Type B pancreatic cell (in vitro differentiated cells): ENCODE measurements around the gene RNF8. TPM values are rescaled to one million over a fixed set of nuclear protein-coding genes. Genes with fewer than 3 reads are reported as not detected.

Source experiments
- DNase-seq: peaks from one replicate; pipeline ENCODE4 v3.0.0; 2021; ENCODE audit warnings: mixed read lengths; ENCODE audit not compliant: unreplicated experiment; ENCODE audit errors: extremely low spot score
- H3K27ac Mint-ChIP-seq: 2 replicates; pipeline ENCODE4 v1.8.0; 2021; ENCODE audit warnings: mild to moderate bottlenecking, mixed read lengths
- H3K27me3 Mint-ChIP-seq: 2 replicates; pipeline ENCODE4 v1.8.0; 2021; ENCODE audit warnings: mixed read lengths
- H3K36me3 Mint-ChIP-seq: 2 replicates; pipeline ENCODE4 v1.8.0; 2021; ENCODE audit warnings: mixed read lengths
- H3K4me1 Mint-ChIP-seq: one replicate; pipeline ENCODE4 v1.8.0; 2021; ENCODE audit warnings: mixed read lengths; ENCODE audit not compliant: unreplicated experiment
- H3K4me3 Mint-ChIP-seq: 2 replicates; pipeline ENCODE4 v1.8.0; 2021; ENCODE audit warnings: mild to moderate bottlenecking, mixed read lengths
- H3K9me3 Mint-ChIP-seq: 2 replicates; pipeline ENCODE4 v1.8.0; 2021; ENCODE audit warnings: mixed read lengths
- CTCF ChIP-seq: fragments of 200-600 bp; sonication (generic); conservative IDR thresholded peaks from 2 replicates; pipeline ENCODE4 v1.5.0; 2021; ENCODE audit warnings: antibody characterized with exemption, mild to moderate bottlenecking
- total RNA-seq: library from RNA; stranded (reverse); gene quantifications from 2 replicates; pipeline ENCODE4 v1.2.1, GENCODE V29; 2021; ENCODE audit warnings: low replicate concordance

The RNF8 gene
- total RNA-seq, 1 donor from 2014 or later, result 38.6 TPM

GRCh38 chr6:37388578-37388977 is 34.8 kb downstream of the RNF8 start:
- no peaks in the 10 kb centered on the region for H3K4me1 Mint-ChIP-seq
- H3K27ac Mint-ChIP-seq, result no peak overlapping the region
- no peaks in the 10 kb centered on the region for H3K36me3 Mint-ChIP-seq
- H3K4me3 Mint-ChIP-seq, result no peak overlapping the region
- TF ChIP-seq CTCF, result no peak
- DNase-seq, result no peak
- H3K9me3 Mint-ChIP-seq, result no peaks in the 10 kb centered on the region
- no peaks in the 10 kb centered on the region for H3K27me3 Mint-ChIP-seq

GRCh38 chr6:37389857-37390256 is 36.1 kb downstream of the RNF8 start:
- H3K4me1 Mint-ChIP-seq, result no peaks in the 10 kb centered on the region
- no peak overlapping the region for H3K27ac Mint-ChIP-seq
- H3K27me3 Mint-ChIP-seq, result no peaks in the 10 kb centered on the region
- no peaks in the 10 kb centered on the region for H3K9me3 Mint-ChIP-seq
- TF ChIP-seq CTCF, result no peak
- no peak for DNase-seq
- no peaks in the 10 kb centered on the region for H3K36me3 Mint-ChIP-seq
- H3K4me3 Mint-ChIP-seq, result no peak overlapping the region

DNA sequence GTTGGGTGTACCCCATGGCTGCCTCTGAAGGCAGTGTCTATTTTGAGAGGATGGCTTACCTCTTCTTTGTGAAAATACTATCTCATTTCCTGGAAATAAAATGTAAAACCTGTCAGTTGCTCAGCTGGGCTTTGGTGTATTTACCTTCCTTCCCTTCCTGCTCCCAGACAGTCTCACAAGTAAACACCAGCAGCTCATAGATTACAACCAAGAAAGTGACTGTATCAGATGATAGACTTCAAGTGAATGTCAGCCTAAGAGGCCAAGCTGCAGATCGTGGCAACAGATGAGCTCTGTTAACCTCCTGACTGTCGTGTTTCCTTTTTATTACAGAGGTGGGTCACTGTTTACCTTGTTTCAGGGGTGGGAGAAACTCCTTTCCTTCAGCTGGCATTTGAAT is 37.3 kb downstream of the RNF8 start:
- Mint-ChIP-seq H3K9me3 (no peaks in the 10 kb centered on the region), H3K4me3 (no peak overlapping the region), H3K27ac (no peak overlapping the region), H3K27me3 (no peaks in the 10 kb centered on the region), H3K4me1 (no peaks in the 10 kb centered on the region), H3K36me3 (no peaks in the 10 kb centered on the region)
- DNase-seq, result no peak
- no peak for TF ChIP-seq CTCF

DNA sequence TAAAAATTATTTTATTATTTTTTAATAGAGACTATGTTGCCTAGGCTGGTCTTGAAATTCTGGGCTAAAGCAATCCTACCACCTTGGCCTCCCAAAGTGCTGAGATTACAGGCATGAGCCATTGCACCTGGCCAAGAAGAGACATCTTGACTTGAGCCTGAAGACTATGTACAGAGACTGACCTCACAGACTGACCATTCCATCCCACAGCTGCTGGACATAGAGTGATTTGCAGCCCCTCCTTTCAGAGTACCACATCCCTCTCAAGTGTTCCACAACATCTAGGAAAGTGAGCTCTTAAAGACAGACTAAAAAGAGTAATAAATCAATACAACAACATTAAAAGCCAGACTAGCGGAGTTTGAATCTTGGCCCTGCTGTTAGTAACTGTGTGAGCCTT is 39.0 kb downstream of the RNF8 start:
- Mint-ChIP-seq H3K9me3 (no peaks in the 10 kb centered on the region), H3K27ac (no peak overlapping the region), H3K4me3 (no peak overlapping the region), H3K4me1 (no peaks in the 10 kb centered on the region), H3K27me3 (peaks cover 1% of the 10 kb centered on the region), H3K36me3 (no peaks in the 10 kb centered on the region)
- no peak for TF ChIP-seq CTCF
- DNase-seq, result no peak

DNA sequence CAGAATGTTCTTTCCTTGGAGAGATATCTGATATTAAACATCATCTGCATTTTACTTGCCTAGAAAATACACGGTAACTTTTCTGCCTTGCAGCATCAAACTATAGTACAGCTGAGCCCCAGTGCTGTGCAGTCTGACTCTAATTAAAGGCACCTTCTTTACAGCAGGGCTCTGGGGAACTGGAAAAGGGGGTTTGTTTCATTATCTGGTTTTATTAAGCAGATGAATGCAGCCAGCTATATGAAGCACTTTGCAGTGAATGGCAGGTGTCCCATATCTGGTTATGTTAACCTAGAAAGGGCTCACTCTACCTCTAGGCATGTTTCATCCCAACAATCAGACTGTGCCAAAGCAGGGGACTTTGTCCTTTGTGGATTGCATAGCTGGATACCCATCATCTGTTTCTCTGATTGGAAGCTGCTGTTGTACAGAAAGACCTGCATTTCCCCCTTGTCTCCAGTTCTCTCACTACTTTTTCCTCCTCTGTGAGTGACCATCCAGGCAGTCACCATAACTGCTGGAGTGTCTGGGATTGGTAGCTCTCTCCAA is 39.7 kb downstream of the RNF8 start:
- Mint-ChIP-seq H3K9me3 (no peaks in the 10 kb centered on the region), H3K27ac (no peak overlapping the region), H3K4me1 (no peaks in the 10 kb centered on the region), H3K27me3 (peaks cover 3% of the 10 kb centered on the region), H3K4me3 (no peak overlapping the region), H3K36me3 (no peaks in the 10 kb centered on the region)
- DNase-seq, result no peak
- TF ChIP-seq CTCF, result no peak
